NK-92 (cell line): Measurements from ENCODE around the gene PDYN.

Experiments
- DNase-seq: peaks from one replicate; lab custom pipeline; 2025; ENCODE audit not compliant: unreplicated experiment; lab: John Stamatoyannopoulos, UW

Gene PDYN

DNA sequence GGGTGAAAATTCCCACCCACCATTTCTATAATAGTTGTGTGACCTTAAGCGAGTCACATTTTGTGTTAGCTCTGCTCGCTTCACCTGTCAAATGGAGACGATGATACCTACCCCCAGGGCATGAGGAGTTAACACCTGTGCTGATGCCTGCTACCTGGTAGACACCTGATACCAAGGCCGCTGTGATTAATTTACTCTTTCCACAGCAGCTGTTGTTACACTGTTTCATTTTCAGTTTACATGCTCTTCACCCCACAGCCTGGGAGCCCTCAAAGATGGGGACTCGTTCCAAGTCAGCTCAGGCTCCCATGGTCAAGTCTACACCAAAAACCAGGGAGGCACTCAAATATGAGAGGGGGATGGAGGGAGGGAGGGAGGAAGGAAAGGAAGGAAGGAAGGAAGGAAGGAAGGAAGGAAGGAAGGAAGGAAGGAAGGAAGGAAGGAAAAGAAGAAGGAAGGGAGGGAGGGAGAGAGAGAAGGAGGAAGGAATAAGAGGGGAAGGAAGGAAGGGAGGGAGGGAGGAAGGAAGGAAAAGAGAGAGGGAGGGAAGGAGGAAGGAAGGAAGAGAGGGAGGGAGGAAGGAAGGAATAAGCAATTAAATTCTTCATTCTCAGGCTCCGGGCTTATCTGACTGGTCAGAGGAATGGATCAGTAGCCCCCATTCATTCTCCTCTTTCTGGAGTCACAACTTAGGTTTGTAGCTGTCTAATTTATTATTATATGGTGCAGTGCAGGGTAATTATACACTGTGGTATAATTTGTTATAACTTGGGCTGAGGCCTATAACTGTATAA lies 40.9 kb downstream of the PDYN start:
- no peak for DNase-seq

DNA sequence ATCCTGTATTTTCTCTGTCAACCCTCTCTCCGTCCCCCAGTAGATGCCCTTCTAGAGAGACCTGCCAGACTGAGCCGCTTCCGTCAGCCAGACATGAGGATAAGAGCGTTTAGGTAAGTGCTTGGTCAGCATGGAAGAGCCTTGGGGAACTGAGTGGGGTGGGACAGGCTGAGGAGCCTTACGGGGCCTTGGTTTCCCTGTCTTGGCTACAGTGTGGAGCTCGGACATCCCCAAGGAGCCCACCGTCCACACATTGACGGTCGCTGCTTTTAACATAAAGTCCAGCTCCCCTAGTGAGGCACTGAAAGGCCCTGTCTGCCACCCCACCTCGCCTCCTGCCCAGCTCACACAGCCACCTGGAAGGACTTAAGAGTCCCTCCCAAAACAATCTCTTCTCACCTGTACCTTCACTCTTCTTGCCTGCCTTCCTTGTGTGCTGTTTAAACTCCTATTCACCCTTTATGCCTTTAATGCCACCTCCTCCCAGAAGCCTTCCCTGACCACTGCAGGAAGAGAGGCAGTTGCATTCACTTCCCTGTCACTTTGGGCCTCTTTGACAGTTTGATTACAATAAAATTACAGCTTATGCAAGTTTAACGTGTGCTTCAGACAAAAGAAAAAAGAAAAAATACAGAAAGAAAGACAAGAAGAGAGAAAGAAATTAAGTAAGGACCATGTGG lies 42.3 kb downstream of the PDYN start:
- DNase-seq: no peak

GRCh38 chr20:1950836-1951235 lies 43.0 kb downstream of the PDYN start:
- DNase-seq: no peak

DNA sequence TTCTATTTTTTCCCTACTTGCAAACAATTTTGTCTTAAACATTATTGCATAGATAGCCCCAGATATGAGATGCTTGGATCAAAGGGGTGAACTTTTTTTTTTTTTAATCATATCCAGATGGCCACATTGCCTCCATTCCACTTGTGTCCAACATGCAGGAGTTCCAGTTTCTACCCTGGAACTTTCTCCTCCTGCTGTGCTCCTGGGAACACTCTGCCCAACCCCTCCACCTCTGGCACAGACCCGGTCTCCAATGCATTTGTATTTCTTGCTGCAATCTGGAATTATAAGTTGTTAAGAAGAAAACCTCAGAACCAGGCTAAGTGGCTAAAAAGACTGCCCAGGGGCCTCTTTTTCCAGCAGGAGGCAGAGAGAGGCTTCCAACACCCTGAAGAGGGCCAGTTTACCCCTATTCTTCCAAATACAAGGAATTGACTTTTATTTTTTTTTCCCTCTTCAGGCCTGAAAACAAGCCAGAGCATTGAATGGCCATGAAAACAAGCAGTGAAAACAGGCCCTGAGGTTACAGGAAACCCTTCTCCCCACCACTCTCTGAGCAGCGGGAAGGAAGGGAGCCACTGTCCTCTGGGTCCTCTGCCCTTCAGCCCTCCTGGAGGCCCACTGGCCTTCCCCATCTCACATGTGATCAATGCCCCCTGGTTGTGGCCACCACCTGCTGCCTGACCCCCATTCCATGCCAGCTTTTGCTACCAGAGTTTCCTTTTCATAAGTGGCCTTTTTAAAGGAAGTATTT lies 44.3 kb downstream of the PDYN start:
- no peak for DNase-seq

- no peak for DNase-seq
Observed at GRCh38 chr20:1947535-1947846, 46.4 kb downstream of the PDYN start.

DNA sequence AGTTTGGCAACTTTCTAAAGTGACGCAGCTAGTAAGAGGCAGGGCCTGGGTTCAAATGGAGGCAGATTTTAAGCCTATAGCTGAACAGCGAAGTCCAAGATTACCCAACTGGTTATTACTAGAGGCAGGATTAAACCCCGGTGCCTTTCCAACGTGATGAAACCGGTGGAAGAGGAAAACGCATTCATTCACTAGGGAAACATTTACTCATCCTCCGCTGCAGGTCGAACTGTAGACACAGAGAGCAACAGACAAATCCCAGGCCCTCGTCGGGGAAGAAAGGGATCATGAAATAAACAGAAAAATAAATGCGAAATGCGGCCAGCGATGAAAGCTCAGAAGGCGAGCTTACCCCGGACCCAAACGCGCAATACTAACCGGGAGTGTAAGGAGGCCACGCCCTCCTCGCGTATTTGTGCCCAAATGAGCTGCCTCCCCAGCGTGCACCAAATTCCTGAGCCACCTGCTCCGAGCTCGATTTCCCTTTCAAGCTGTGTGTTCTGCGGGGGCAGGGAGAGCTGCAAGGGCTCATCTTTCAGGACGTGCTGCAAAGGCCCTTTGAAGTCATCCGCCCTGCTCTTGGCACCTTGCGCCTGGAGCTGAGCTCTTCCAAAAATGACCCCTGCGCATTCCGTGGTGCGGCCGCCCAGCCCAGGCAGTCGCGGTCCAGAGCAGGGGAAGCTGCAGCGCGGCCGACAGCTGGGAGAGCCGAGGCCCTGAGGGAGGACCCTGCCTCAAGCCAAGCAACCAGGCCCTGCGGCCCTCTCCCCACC lies 46.9 kb downstream of the PDYN start:
- DNase-seq: no peak

- no peak for DNase-seq
Observed at GRCh38 chr20:1946442-1946761, 47.5 kb downstream of the PDYN start.

GRCh38 chr20:1945660-1946059 lies 48.2 kb downstream of the PDYN start:
- no peak for DNase-seq

DNA sequence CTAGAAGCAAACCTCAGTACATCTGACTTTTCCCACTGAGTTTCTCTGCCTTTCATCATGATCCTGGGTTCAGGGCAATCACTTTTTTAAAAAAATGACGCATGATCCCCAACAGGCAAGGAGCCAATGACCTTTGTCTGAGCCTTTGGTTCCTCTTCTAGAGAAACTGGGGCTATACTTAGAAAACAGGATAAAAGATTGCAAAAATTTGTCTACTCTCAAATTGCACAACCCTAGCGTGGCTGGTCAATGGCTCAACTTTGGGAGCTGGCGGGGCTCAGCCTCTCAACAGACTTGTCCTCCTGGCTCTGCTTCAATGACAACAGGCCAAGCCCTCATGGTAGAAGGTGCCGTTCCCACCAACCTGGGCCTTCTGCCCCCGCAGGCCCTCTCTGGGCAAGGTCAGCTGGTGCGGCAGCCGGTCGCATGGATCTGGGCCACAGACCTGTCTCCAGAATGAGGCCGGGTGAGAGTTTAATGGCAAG lies 48.7 kb downstream of the PDYN start:
- DNase-seq: no peak

GRCh38 chr20:1944345-1945091 lies 49.3 kb downstream of the PDYN start:
- no peak for DNase-seq

DNA sequence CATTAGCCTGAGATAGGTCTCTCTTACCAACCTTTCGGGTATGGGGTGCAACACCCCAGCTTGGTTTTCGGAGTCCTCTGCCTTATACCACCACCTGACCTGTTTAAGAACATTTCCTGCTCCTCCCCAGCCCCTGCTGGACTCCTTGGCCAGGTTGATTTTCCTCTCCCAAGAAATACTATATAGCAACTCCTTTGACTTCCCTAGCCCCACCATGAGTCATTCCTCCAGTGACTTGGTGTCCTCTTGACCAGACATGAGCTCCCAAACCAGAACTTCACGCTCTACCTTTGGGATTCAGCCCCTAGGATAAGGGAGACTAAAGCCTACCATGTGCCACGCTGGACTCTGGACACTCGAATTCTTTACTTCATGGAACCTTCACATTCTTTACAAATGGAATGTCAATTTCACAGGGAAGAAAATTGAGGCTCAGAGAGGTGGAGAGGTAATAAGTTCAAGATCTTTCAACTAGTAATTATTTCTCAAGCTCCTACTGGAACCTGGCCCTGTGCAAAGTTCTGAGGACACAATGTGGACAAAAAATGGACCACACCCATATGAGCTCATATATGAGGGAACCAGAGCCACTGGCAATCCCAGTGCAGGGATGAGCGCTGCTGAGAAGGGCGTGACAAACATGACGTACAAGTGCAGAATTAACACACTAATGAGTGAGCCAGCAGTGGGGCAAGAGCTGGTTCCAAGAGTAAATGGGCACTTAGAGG lies 50.4 kb downstream of the PDYN start:
- no peak for DNase-seq

DNA sequence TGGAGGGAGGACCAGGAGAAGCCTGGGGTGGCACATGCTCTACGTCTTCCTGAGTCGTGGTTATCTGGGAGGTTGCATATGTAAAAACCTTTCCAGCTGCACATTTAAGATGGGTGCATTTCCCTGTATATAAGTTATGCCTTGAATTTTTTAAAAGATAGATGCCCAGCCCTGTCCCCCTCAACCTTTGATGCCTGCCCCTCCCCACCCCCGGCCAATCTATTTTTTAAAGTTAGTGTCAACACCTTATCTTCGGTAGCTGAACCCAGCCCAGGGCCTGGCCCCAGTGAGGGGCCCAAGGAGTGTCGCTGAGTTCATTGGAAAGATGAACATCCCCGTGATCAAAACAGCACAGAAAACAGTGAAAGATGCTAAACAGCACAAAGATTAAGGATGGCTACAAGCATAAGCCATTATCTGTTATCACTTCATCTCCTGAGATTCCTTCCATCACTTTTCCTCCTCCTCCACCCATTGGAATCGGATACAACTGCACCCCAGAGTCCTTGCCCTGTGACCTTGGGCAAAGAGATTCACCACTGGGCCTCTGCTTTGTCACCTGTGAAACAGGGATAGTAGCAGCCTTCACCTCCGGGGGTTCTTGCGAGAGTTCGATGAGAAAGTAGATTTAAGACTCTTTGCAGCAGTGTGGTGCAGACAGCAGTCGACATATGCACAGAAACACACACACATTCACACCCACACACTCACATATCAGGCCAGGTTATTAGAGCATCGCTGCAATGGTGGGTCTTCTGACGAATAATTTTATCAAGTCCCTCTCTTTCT lies 51.2 kb downstream of the PDYN start:
- DNase-seq: no peak

- DNase-seq: no peak
Observed at GRCh38 chr20:1942061-1942460, 51.8 kb downstream of the PDYN start.

DNA sequence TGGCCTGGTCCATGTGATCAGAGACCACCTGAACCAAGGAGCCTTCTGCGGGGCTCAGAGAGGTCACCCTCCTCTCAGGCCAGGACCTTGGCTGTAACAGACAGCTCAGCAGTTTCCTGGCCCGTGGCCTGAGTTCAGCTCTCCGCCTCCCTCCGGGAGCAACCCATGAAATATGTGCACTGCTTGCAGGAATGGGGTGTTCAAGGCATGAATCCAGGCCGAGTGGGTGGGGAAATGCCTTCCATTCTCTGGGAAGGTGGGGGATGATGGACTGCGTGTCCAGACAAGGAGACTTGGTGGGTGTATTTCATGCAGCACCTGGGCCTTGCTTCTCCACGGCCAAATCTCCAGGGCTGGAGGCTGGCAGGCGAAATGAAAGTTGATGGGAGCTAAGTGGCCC lies 52.6 kb downstream of the PDYN start:
- DNase-seq: no peak

GRCh38 chr20:1940581-1940980 lies 53.3 kb downstream of the PDYN start:
- DNase-seq: no peak

- DNase-seq: no peak
Observed at GRCh38 chr20:1939270-1939595, 54.6 kb downstream of the PDYN start.

GRCh38 chr20:1938464-1939269 lies 55.2 kb downstream of the PDYN start:
- no peak for DNase-seq

GRCh38 chr20:1937316-1937976 lies 56.4 kb downstream of the PDYN start:
- no peak for DNase-seq
